Fibroblast of skin of right quadriceps (primary cell): ENCODE data around the gene ST8SIA1.
"Not testable (repeated sequence)": the region's sequence is repeated elsewhere in the genome, so short reads cannot be mapped to it uniquely, and the experiment has no call there.

Experiments used
- DNase-seq: peaks from one replicate; pipeline ENCODE4 v3.0.0-alpha.2; 2013

Gene ST8SIA1

GRCh38 chr12:22230280-22230794 is 104.2 kb downstream of the ST8SIA1 start:
- DNase-seq, result peak; percentile 89

GRCh38 chr12:22229652-22230279 is 104.7 kb downstream of the ST8SIA1 start:
- no peak for DNase-seq

DNA sequence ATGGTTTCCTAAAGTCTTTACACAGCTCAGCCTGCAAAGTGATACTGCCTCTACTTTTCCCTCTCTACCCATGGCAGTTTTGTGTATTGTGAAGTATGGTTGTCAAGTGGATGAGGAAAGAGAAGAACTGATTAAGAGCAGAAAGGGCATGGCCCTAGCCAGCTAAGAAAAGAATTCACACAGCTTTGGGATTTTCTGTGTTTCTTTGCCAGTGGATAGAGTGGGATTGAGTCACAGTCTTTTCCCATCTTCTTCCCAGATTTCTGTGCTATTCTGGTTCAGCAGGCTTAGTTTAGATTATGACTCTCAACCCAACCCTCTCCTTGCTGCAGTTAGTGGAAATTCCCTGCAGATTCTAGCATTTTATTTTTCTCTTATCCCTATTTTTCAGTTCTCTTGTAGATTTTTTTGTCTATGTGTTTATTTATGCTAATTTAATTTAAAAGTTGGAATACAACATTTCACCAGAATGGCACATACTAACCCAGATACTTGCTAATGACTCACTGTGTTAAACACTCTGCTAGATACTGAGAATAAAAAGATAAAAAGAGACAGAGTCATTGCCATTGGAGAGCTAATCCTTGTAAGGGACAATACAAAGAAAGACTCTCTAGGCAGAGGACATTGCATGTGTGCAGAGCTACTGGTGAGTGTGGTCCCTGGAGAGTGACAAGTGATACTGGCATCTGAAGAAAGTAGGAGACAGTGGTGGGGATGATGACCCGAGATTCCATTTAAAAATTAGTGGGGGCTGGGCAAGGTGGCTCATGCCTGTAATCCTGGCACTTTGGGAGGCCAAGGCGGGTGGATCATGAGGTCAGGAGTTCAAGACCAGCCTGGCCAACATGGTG is 106.3 kb downstream of the ST8SIA1 start:
- DNase-seq, result peak; percentile 41

- no peak for DNase-seq
Observed at GRCh38 chr12:22223356-22223755, 111.2 kb downstream of the ST8SIA1 start.

DNA sequence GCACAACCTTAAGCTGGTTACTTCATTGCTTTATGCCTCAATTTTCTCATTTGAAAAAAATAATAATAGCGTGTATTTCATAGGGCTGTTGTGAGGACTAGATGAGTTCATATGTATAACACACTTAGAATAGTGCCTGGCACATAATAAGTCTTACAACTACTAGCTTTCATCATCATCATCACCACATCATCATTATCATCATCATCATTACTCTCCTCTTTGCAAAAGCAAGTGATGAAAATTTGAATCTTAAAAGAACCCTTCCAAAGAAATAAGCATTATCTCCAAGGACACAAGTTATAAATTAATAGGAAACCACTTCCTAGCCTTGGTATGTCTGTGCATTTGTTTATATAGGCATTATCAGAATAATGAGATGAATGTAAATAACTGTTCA is 117.0 kb downstream of the ST8SIA1 start:
- no peak for DNase-seq

DNA sequence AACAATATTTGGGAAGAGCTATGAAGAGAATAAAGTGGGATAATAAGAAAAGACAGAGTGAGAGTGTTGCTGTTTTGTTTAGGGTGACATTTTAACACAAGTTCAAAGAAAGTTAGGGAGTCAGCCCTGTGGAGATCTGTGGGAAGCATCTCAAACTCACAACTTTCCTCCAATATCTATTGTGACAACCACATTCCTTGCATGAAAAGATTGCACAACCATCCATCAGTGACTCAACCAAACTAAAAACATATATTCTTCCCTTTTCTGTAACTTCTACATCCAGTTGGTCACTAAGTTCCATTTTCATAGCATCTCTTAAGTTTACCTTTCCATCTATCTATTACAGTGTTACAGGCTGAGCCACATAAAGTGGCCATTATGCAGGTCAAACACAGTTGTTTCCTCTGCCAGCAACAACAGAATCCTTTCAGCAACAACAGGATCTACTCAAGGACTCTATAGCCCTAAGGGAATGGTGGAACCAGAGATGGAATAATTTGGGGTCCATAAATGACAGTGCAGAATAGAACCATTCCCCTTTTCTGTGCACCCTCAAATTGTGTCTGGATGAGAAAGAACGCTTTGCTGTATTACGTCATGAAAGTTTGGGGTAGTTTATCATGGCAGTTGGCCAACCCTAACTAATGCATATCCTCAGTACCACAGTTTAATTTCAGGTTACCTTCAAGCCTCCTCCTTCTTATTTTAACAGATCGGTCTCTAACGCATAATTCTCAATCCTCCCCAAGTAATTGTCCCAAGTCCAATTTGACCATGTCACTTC is 118.8 kb downstream of the ST8SIA1 start:
- DNase-seq, result peak; percentile 33

DNA sequence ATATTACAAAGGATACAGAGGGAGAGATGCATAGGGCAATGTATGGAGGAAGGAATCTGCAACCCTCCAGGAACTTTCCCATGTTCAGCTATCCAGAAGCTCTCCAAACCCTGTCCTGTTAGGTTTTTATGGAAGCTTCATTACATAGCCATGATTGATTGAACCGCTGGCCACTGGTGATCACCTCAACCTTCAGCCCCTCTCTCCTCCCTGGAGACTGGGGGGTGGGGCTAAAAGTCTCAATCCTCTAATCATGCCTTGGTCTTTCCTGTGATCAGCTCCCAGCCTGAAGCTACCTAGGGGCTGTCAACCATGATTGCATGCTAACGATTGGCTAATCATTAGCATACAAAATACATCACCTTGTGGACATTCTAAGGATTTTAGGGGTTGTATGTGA is 123.4 kb downstream of the ST8SIA1 start:
- no peak for DNase-seq

DNA sequence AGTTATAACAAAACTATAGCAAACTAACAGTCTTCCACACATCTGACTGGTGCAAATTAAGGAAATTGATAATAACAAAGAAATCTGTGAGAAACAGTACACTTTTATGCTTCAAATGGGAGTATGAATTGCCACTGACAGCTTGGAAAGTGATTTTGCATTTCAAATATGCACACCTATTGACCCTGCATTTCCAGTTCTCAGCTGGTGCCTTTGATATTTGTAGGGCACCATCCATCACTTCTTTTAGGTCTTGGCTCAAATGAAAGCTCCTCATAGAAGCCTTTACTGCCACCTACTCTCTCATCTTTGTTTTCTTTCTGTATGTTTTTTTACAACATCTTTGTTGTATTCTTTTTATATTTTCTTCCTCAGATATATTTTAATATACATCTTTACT is 125.1 kb downstream of the ST8SIA1 start:
- DNase-seq, result no peak

- no peak for DNase-seq
Observed at GRCh38 chr12:22206111-22206728, 128.3 kb downstream of the ST8SIA1 start.

GRCh38 chr12:22204391-22204790 is 130.1 kb downstream of the ST8SIA1 start:
- no peak for DNase-seq

- no peak for DNase-seq
Observed at GRCh38 chr12:22202847-22203246, 131.7 kb downstream of the ST8SIA1 start.

GRCh38 chr12:22201101-22201500 is 133.4 kb downstream of the ST8SIA1 start:
- no peak for DNase-seq

DNA sequence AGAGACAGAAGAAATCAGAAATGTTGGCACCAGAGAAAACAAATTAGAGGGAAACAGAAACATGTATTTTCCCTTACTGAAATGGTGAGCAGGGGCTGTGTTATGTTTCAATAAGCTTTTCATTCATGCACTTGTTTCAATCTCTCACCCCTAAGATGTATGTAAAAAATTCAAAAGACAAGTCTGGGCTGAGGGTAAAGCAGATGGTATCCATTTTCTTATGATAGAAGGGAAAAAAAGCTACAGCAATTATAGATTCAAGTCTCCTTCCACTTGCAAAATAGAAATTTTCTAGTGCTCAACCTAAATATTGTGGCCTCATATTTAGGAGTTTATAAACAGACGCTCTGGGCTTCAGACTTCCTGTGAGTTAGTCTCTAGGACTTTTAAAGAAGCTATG is 138.3 kb downstream of the ST8SIA1 start:
- DNase-seq, result no peak

GRCh38 chr12:22190969-22191368 is 143.5 kb downstream of the ST8SIA1 start:
- no peak for DNase-seq

GRCh38 chr12:22188431-22188830 is 146.1 kb downstream of the ST8SIA1 start:
- DNase-seq, result no peak

- DNase-seq, result no peak
Observed at GRCh38 chr12:22180705-22181104, 153.8 kb downstream of the ST8SIA1 start.

GRCh38 chr12:22173177-22173576 is 161.3 kb downstream of the ST8SIA1 start:
- DNase-seq, result no peak

DNA sequence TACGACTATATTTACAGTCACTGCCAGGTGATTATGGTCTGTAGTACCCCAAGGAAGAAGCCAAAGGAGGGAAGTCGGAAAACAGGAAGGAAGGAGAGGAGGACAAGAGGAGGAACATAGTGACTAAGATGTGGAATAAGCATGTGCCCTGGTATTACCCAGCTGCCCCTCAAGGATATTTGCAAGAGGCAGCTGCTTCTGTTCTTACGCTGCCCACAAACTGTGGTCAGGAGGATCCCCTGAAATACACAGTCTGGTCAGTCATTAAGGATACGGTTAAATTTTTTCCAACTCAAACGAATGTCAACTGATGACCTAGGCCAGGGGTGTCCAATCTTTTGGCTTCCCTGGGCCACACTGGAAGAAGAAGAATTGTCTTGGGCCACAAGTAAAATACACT is 162.0 kb downstream of the ST8SIA1 start:
- no peak for DNase-seq

GRCh38 chr12:22169376-22169775 is 165.1 kb downstream of the ST8SIA1 start:
- DNase-seq, result no peak

DNA sequence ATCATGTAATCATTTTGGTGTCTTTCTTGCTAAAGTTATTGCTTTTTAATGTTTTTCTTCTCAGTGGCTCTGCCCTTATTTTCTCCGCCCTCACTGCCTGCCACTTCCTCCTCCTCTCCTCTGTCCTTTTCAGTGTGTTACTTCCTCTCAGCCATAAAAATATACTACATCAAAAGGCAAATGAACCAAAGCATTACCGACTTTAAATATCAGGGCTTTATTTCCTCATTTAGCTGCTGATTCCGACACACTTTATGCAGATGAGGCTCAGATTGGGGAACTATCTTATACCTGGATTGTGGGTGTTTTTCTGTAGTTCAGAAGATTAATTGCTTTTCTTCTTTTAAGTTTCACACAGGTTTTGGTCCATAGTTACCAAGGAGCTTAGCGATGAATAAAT is 170.4 kb downstream of the ST8SIA1 start:
- DNase-seq, result no peak

DNA sequence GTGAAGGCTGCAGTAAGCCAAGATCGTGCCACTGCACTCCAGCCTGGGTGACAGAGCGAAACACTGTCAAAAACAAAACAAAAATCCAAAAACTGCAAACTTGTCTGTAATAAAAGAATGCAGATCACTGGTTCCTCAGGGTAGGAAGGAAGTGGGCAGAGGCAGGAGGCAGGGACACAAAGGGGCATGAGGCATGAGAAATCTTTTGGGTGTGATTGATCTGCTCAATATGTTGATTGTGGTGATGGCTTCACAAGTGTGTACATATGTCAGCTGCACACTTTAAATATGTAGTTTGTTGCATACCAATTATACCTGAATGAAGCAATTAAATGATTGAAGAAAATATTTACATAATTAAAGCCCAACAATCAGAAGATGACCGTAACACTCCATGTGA is 170.9 kb downstream of the ST8SIA1 start:
- no peak for DNase-seq

DNA sequence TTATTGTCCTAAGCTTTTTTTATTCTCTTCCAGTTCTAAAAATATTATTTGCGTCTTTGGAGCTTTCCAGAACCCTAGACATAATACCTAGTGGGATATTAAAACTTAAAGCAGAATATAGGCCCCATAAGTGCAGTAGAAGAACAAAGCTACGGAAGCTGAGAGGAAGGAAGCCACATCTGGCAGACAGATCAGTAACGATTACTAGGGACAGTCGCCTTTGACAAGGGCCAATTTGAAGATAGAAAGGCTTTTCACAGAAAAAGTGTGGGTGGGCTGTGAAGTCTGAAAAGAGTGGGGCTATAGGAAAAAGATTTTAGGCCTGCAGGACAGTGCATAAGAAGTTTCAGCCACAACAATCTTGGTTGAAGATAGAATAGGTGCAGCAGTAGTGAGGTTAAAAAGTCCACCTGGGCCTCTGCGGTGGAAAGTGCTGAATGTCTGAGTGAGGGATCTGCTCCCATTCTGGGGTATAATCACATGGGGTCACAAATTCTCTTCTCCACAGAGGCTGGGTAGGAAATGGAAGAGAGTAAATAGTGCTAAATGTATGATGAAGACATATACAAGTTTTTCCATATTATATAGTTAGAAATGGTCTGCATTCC is 174.0 kb downstream of the ST8SIA1 start:
- no peak for DNase-seq

GRCh38 chr12:22149286-22149685 is 185.2 kb downstream of the ST8SIA1 start:
- not testable (repeated sequence) for DNase-seq
